Measurements from ENCODE around the gene SHISA9.

GRCh38 chr16:13269359-13269758 lies 368.0 kb downstream of the SHISA9 start:
- TF ChIP-seq POLR2AphosphoS5 (IDR thresholded peaks at IDR 0.05) (no peak), POLR2A (IDR thresholded peaks at IDR 0.05; ENCODE audit: low read depth) (no peak)

Measured in esophagus muscularis mucosa (tissue), 2 donors.